Stimulated activated naive CD4-positive, alpha-beta T cell treated with Interleukin-2 at 50 U/mL for 16 hours (primary cell): ENCODE data around the gene HSPA14.
"Not testable (repeated sequence)": the region's sequence is repeated elsewhere in the genome, so short reads cannot be mapped to it uniquely, and the experiment has no call there.

Source experiments
- DNase-seq: peaks from one replicate; lab custom pipeline; 2025; lab: John Stamatoyannopoulos, UW

The HSPA14 gene, protein sequence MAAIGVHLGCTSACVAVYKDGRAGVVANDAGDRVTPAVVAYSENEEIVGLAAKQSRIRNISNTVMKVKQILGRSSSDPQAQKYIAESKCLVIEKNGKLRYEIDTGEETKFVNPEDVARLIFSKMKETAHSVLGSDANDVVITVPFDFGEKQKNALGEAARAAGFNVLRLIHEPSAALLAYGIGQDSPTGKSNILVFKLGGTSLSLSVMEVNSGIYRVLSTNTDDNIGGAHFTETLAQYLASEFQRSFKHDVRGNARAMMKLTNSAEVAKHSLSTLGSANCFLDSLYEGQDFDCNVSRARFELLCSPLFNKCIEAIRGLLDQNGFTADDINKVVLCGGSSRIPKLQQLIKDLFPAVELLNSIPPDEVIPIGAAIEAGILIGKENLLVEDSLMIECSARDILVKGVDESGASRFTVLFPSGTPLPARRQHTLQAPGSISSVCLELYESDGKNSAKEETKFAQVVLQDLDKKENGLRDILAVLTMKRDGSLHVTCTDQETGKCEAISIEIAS

DNA sequence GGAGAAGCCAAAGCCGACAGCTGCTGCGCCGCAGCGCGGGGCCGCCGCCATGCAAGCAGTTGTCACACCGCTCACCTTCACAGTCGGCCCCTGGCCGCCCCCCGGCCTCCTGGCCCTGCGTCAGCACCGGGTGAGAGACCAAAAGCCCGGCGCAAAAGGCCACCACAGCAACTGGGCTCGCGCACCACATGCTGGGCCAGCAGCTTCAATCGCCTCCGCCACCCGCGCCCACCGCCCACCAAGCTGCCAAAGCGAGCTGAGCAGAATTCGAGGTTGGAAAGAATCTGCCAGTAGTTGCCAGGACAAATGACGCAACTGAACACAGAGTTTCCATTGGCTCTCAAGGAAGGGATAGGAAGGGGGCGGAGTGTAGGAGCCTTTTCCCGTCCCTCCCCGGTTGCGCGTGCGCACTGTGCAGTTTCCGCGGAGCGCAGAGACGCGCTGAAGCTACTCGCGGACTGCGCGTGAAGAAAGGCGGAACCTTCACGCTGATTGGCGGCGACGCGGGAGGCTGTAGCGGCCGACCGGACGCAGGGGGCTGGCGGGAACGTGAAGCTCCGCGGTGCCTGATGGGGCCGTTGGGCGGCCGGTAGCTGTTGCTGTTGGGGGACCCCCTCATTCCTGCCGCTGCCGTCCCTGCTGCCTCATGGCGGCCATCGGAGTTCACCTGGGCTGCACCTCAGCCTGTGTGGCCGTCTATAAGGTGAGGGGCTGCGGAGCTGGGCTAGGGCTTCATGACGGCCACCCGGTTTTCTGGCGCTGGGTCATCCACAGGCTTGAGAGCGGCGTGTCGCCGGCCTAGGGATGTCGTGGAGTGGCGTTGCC, at the start of gene HSPA14, which contains the start of the genes CDNF and MSANTD7:
TSS of gene HSPA14 (plus strand) at position 550 of the 825 bp plus-strand sequence. CDS start at position 647, 97 bp downstream.
TSS of gene CDNF (minus strand) at position 281 of the 825 bp plus-strand sequence. CDS start at position 190, 91 bp downstream.
TSS of gene MSANTD7 (plus strand) at position 550 of the 825 bp plus-strand sequence. CDS start 3,979 bp downstream, outside the sequence.
- DNase-seq = peak; percentile 97

DNA sequence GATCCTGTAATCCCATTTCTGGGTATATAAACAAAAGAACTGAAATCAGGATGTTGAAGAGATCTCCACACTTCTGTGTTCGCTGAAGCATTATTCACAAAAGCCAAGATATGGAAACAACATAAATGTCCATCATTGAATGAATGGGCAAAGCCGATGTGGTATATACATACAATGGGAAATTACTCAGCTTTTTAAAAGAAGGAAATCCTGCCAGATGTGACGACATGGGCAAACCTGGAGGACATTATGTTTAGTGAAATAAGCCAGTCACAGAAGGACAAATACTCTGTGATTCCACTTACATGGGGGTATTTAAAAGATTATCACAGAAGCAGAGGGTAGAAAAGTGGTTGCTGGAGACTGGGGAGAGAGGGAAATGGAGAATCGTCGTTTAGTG, 39.5 kb upstream of the HSPA14 start:
- DNase-seq = no peak

DNA sequence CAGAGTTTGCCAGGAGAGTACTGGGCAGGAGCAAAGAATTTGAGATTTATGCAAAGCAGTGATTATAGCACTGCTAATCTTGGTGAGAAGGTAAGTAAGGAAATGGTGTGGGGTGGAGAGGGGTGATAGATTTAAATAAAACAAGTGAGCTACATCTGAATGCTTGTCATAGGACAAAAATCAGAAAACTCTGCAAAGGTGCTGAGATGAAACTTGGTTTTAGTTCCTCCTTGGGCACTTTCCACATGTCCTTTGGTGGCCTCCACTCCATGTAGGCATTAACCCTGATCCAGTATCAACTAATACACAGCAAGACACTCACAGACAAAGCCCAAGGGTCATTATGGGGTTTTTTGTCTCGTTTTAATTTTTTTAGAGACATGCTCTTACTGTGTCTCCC, 37.7 kb upstream of the HSPA14 start:
- DNase-seq = no peak

DNA sequence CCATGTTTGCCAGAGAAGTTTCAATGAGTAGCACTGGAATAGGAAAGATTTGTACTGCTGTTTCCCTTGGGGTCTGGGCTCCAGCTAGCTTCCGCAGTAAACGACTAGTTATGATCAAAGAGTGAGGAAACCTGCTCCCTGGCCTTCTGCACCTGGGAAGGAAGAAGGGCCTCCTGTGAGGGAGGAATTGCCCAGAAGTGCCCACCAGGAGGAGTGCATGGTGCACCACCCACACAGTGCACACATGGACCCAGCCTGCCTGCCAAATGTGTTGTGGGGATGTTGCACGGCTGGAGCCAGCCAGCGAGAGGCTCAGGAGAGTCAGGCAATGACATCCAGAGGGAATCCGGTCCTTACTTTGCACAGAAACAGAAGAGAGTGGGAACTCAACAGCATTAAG, 36.4 kb upstream of the HSPA14 start:
- DNase-seq = no peak

DNA sequence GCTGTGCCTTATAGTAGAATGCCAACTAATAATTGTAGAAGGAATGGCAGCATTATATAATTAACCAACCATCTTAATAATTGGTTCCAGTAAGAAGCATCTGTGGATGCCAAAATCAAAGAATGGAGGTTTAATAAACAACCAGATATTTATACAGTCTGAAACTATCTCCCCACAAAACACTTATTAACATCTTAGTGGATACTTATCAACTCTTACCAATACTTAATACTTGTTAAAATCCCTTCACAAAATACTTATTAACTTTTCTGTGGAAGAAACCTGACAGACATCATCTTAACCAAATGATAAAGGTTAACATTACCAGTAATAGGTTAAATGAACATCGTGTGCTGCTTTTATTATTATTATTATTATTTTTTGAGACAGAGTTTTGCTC, 34.3 kb upstream of the HSPA14 start:
- no peak for DNase-seq

DNA sequence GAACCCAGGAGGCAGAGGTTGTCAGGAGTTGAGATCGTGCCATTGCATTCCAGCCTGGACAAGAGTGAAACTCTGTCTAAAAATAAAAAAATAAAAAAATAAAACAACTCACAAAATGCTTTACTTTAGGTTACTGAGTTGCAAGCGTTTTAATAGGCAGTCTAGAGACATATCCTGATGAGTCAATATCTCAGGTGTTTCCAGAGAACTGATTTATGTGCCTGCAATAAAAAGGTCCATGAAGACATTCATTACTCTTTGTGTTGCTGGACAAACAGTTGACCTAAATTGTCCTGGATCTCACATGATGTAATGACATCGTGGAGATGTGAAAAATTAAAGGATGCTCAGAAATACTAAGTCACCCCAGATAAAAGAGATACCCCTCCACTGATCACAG, 31.8 kb upstream of the HSPA14 start:
- no peak for DNase-seq

DNA sequence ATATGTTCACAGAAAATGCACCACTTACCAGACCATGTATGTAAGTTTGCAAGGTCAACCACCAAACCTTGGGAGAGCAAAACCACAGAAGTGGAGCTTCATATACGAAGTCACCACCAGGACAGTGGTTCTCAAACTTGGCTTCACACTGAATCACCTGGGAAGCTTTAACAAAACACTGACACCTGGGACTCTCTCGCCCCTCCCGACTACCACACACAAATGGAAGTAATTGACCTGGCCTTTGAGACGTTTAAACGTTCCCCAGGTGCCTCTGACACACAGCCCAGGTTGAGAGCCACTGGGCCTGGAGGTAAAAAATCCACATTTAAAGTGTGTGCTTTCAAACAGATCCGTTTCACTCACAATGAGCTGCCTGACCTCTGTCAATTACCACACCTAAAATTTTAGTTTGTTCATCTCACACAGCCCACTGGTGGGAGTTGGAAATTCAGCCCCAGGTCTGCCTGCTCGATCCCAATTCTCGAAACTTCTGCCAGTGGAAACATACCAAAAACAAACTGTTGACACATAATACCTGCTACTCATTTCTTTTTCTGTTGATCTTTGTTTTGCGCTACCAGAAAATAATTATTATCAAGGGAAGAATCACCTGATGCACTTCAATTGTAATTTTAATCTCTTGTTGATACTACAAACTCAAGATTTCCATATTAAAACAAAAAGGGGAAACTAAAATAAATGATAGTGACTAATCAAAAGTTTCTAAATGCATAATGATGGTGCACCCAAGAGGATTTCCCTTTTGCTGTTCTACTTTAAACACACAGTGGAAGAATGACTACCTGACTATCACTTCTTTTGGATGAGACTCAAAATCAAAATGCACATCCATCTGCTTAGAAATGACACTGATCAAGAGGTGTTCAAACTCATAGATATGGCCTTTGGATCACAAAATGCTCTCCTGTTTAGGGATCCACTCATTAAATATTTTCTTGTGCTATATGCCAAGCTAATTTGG, 26.8 kb upstream of the HSPA14 start:
- DNase-seq = no peak

DNA sequence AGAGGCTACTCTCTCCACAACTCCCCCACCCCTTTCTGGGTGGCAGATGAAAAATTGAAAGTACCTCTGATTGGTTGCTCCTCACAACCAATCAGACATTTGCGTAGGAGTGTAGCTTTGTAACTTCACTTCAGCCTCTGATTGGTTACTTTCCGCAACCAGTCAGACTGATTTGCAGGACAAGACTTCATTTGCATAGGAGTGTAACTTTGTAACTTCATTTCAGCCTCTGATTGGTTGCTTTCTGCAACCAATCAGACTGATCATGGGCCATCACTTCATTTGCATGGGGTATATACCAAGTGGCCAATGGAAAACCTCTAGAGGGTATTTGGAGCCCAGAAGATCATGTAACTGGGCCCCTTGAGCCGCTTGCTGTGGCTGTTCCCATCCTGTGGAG, 25.8 kb upstream of the HSPA14 start:
- DNase-seq = no peak

DNA sequence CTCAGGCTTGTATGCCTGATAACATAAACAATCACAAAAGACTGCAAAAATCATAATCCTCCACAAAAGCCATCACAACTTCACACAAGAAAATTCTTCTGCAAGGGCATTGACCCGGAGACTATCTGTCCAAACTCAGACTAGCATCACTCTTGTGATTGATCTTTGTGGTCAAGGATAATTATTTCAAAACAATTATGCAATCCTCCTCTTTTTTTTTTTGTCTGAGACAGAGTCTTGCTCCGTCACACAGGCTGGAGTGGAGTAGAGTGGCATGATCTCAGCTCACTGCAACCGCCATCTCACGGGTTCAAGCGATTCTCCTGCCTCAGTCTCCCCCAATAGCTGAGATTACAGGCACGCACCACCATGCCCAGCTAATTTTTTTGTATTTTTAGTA, 22.4 kb upstream of the HSPA14 start:
- no peak for DNase-seq

DNA sequence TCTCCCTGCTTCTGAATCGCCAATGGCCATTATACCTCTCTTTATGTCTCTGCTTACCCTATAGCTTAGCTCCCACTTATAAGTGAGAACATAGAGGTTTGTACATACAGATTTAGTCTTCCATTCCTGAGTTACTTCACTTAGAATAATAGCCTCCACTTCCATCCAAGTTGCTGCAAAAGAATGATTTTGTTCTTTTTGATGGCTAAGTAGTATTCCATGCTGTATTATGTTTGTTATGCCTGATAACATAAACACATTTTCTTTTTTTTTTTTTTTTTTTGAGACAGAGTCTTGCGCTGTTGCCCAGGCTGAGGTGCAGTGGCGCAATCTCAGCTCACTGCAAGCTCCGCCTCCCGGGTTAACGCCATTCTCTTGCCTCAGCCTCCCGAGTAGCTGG, 21.4 kb upstream of the HSPA14 start:
- DNase-seq = not testable (repeated sequence)

DNA sequence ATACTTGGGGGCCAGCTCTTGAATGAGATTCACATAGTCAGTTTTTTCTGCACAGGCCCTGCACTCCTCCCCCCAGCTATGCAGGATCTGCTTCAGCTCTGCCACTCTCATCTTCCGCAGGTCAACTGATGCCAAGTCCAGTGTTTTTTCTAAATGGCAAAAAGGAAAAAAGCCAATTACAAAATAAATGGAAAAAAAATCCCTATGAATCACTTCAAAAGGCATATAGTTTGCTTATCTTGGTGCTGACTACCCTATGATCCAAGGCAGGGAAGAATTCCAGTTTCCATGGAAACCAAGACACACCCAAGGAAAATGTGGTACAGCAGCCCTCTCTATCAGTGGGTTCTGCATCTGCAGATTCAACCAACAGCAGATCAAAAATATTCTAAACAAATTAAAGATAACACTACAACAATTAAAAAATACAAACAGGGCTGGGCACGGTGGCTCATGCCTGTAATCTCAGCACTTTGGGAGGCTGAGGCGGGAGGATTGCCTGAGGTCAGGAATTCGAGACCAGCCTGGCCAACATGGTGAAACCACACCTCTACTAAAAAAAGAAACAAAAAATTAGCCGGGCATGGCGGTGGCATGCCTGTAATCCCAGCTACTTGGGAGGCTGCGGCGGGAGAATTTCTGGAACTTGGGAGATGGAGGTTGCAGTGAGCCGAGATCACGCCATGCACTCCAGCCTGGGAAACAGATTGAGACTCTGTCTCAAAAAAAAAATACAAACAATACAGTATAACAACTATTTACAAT, 17.9 kb upstream of the HSPA14 start:
- no peak for DNase-seq

DNA sequence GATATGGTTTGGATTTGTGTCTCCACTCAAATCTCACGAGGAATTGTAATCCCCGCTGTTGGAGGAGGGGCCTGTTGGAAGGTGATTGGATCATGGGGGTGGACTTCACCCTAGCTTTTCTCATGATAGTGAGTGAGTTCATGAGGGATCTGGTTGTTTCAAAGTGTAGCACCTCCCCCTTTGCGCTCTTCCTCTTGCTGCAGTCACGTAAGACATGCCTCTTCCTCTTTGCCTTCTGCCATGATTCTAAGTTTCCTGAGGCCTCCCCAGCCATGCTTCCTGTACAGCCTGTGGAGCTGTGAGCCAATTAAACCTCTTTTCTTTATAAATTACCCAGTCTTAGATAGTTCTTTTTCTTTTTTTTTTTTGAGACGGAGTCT, 17.3 kb upstream of the HSPA14 start:
- no peak for DNase-seq

DNA sequence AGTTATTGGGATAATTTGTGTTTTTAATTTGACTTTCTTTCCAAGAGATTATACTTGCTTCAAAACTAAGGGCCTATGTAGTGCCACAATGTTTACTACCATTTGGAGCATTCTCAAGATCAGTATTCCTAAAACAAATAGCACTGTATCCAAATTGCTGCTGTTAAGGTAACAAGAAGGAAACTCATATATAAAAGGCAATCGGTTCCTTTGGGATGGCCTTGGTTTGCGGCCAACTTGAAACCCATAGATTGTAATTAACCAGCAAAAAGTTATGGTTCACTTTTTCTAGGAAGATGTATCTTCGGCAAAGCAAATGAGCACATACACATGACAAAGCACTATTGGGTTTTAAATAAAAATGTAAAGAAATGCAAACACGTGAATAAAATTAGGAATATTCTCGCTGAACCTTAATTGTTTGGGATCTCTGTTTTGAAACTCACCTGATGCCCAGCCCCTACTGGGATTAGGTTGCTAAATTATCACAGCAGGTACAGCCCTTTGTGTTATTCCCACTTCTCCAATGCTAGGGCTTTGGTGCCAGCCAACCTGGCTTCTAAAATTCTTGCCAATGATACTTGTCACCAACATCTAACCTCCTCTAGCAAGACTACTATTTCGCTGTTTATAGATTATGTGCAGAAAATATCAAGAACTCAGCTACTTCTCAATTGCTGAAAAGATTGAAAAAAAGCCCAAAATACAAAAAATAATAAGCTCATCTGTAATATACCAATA, 16.3 kb upstream of the HSPA14 start:
- no peak for DNase-seq

DNA sequence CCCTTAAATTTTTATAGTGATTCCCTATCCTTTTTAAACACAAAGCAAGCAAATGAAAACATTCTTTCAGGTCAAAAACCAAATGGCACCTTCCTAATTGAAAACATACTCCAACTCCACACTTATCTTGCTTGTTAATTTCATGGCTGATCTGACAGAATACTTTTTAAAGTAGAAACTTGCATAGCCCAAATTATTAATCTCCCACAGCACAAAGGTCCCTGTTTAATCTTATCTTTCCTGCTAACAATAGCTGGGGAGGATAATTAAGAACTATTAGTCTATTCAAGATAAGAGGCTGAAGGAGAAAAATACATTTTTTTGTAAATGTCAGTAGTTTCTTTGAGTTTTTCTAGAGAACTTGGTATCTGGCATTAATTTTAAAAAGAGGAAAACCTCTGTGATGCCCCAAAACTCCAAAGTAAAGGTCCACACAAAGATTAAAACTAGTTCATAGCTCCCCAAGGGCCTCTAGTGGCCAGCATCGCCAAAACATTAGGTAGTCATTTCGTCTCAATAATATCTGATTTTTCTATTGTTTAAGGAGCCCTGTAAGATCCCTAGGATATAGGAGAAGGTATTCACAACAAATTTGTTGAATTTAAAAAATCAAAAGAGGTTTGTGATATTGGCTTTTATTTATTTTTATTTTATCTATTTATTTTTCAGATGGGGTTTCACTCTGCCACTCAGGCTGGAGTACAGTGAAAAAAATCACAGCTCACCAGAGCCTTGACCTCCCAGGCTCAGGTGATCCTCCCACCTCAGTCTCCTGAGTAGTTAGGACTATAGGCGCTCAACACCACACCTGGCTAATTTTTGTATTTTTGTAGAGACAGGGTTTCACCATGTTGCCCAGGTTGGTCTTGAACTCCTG, 15.0 kb upstream of the HSPA14 start:
- peak; percentile 19 for DNase-seq

DNA sequence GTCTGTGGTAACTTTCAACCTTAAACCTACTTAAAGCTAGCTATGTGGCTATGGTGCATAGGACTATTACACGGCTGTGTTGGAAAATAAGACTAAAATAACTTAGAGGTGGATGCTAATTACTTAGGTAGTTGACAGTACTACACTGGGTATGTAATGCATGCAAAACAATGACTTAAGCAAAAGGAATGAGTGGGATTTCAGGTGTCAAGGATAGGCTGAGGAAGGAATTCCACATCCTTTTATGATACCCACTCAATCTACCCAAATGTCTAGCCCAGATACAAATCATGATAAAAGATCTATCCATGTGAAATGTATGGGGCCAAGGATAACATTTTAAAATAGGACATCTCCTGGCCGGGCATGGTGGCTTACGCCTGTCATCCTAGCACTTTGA, 14.1 kb upstream of the HSPA14 start:
- DNase-seq = no peak

DNA sequence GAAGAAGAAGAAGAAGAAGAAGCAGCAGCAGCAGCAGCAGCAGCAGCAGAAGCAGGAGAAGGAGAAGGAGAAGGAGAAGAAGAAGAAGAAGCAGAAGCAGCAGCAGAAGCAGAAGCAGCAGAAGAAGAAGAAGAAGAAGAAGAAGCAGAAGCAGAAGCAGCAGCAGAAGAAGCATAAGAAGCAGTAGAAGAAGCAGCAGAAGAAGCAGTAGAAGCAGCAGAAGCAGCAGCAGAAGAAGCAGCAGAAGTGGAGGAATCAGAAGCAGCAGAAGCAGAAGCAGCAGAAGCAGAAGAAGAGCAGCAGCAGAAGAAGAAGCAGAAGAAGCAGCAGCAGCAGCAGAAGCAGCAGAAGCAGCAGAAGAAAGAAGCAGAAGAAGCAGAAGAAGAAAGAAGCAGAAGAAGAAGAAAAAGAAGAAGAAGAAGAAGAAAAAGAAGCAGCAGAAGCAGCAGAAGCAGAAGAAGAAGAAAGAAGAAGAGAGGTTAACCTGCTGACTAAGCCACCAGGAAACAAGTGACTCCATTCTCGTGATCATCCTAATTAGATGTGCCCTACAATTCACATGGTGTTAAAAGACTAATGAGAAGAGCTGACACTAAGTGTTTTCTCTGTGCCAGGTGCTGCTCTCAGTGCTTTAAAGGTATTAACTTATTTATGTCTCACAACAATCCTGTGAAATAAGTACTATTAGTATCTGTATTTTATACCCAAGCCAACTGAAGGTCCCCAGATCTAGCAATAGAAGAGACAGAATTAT, 11.9 kb upstream of the HSPA14 start:
- DNase-seq = no peak

DNA sequence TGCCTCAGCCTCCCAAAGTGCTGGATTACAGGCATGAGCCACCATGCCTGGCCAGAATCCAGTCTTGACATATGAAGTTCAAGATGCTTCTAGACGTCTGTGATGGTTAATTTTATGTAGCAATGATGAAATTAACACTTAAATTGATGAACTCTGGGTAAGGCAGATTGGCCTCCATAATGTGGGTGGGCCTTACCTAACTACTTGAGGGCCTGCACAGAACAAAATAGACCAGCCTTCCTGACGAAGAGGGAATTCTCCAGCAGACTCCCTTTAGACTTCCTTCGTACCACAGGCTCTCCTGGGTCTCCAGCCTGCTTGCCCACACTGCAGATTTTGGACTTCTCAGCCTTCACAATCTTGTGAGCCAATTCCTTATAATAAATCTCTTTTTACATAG, 5.0 kb upstream of the HSPA14 start:
- no peak for DNase-seq

DNA sequence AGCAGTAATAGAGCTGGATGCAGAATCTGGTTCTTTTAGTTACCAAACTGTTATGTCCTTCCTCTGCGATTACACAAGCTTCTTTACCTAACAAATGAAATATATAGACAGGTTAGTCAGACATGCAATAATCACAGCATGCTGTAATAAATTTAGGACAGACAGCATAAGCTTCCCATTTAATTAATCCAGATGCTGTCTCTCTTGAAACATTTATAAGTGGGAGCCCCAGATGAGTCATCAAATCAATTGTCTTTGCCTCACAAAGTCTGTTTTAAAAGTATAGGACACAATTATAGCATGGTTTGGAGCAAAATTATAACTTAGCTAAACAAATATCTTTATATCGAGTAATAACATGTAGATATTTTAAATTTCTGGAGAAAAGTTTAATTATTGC, 1.9 kb upstream of the HSPA14 start:
- DNase-seq = no peak
